ENCODE results near the gene CBX8. TPM values are rescaled to one million over a fixed set of nuclear protein-coding genes. Genes with fewer than 3 reads are reported as not detected.

CBX8 gene
- total and polyA plus RNA-seq, 2 of the 13 experiments (the other 11 are each of a cell fraction or from before 2014, with no cell fraction given), result 0.34 to 12.6 TPM

DNA sequence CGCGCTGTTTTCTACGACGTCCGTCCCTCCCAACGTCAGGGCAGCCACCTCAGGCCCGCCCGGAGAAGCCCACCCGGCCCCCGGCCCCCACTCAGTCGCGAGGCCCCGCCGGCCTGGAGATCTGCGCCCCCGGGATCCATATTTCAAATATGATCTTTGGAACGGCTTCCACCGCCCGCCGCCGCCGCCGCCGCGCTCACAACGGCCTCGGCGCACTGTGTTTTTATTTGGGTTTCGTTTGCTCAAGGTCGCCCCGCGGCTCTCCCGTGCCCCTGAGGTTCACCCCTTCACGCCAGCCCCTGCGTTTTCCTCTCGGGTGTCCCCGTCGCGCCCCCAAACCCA is 46.6 kb upstream of the CBX8 start:
- peaks cover 2% of the 10 kb centered on the region for H3K79me2 ChIP-seq (ENCODE audit: insufficient read depth, low read length)
- DNase-seq (ENCODE audit: low spot score) (no peak), ATAC-seq (no peak), FAIRE-seq (no peak)
- H3K4me3 ChIP-seq (replicated peaks in 1 of 3; ENCODE audit: insufficient read depth in 1 of 3, low read depth in 2 of 3, low read length in 3 of 3), result peak overlapping the region; percentile 63 to 87 (median 77); a peak in 5 of 6 replicates
- H3K4me1 ChIP-seq (ENCODE audit: insufficient read depth, low read length), result peaks cover 74% of the 10 kb centered on the region
- no peaks in the 10 kb centered on the region for H3K36me3 ChIP-seq (replicated peaks in 1 of 2; ENCODE audit: control insufficient read depth in 1 of 2, insufficient read depth in 2 of 2, low read length in 2 of 2)
- intact Hi-C loops (cut with micrococcal nuclease; ENCODE audit: unreplicated experiment) (no loop called here), in situ Hi-C loops (cut with HindIII; ENCODE audit: extremely low pct_ligation_motif_present, low pct_unique_long_range_greater_than_20kb) (loop anchor here (5.0 kb wide), 1 partner anchor 84 kb away; no protein-coding TSS in a partner anchor)
- WGBS (ENCODE audit: low lambda C conversion rate), result 65% methylated on average over 39 of the region's 39 CpGs
- no peaks in the 10 kb centered on the region; a peak in 1 of 5 replicates for H3K27me3 ChIP-seq (ENCODE audit: control insufficient read depth in 1 of 2, insufficient read depth in 2 of 2, low read length in 2 of 2)
- ChIA-PET POLR2A (interaction anchor here (0.9 to 9.7 kb wide), 7 partner anchors 13 to 147 kb away, joined by 3 to 333 read pairs (median 7); partner anchors contain the start of gene CBX8), CTCF (ENCODE audit: low intra/inter-chr PET ratio, low total read pairs) (interaction anchor here (2.6 kb wide), 1 partner anchor 148 kb away, joined by 6 read pairs; no protein-coding TSS in a partner anchor)
- BruUV-seq (replicated peaks), result no TSS peak
- H3K4me2 ChIP-seq (ENCODE audit: low read depth, low read length), result peak overlapping the region; percentile 99
- H3K9me3 ChIP-seq (ENCODE audit: low read length), result no peaks in the 10 kb centered on the region
- H4K20me1 ChIP-seq (ENCODE audit: insufficient read depth, low read length), result peaks cover 2% of the 10 kb centered on the region
- peak overlapping the region; percentile 85 for H3K27ac ChIP-seq (ENCODE audit: extremely low read length, insufficient read depth, low read length)
- no peak overlapping the region for H2AFZ ChIP-seq (ENCODE audit: low read length)
- peak overlapping the region; percentile 92 for H3K9ac ChIP-seq (ENCODE audit: insufficient read depth, low read depth, low read length)
- TF ChIP-seq USF2 (IDR thresholded peaks at IDR 0.05; ENCODE audit: low read depth, low read length) (no peak), USF2 (CRISPR knock-in tag; IDR thresholded peaks at IDR 0.05; ENCODE audit: borderline replicate concordance) (no peak), ZNF253 (CRISPR knock-in tag; IDR thresholded peaks at IDR 0.05; ENCODE audit: borderline replicate concordance) (no peak), ZNF598 (CRISPR knock-in tag; IDR thresholded peaks at IDR 0.05; ENCODE audit: borderline replicate concordance) (no peak), KMT2A (CRISPR knock-in tag; IDR thresholded peaks at IDR 0.05) (no peak), GFI1 (CRISPR knock-in tag; IDR thresholded peaks at IDR 0.05; ENCODE audit: borderline replicate concordance) (no peak), CSRNP2 (CRISPR knock-in tag; conservative IDR thresholded peaks at IDR 0.05; ENCODE audit: low read depth) (no peak), BORCS8-MEF2B (CRISPR knock-in tag; IDR thresholded peaks at IDR 0.05) (no peak), TOPORS (CRISPR knock-in tag; IDR thresholded peaks at IDR 0.05) (0 out of 2 replicates have a peak, but pooled peaks have one; percentile 8), HNF4A (CRISPR knock-in tag; IDR thresholded peaks at IDR 0.05) (peak; percentile 55), EZH2 (conservative IDR thresholded peaks at IDR 0.05; ENCODE audit: low read depth, low read length) (no peak)
- TF ChIP-seq, protein P1, sequence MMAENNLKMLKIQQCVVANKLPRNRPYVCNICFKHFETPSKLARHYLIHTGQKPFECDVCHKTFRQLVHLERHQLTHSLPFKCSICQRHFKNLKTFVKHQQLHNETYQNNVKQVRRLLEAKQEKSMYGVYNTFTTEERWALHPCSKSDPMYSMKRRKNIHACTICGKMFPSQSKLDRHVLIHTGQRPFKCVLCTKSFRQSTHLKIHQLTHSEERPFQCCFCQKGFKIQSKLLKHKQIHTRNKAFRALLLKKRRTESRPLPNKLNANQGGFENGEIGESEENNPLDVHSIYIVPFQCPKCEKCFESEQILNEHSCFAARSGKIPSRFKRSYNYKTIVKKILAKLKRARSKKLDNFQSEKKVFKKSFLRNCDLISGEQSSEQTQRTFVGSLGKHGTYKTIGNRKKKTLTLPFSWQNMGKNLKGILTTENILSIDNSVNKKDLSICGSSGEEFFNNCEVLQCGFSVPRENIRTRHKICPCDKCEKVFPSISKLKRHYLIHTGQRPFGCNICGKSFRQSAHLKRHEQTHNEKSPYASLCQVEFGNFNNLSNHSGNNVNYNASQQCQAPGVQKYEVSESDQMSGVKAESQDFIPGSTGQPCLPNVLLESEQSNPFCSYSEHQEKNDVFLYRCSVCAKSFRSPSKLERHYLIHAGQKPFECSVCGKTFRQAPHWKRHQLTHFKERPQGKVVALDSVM (CRISPR knock-in tag; IDR thresholded peaks at IDR 0.05), result no peak
- TF ChIP-seq, protein P2, sequence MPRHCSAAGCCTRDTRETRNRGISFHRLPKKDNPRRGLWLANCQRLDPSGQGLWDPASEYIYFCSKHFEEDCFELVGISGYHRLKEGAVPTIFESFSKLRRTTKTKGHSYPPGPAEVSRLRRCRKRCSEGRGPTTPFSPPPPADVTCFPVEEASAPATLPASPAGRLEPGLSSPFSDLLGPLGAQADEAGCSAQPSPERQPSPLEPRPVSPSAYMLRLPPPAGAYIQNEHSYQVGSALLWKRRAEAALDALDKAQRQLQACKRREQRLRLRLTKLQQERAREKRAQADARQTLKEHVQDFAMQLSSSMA (CRISPR knock-in tag; IDR thresholded peaks at IDR 0.05), result no peak
- TF ChIP-seq, protein P3, sequence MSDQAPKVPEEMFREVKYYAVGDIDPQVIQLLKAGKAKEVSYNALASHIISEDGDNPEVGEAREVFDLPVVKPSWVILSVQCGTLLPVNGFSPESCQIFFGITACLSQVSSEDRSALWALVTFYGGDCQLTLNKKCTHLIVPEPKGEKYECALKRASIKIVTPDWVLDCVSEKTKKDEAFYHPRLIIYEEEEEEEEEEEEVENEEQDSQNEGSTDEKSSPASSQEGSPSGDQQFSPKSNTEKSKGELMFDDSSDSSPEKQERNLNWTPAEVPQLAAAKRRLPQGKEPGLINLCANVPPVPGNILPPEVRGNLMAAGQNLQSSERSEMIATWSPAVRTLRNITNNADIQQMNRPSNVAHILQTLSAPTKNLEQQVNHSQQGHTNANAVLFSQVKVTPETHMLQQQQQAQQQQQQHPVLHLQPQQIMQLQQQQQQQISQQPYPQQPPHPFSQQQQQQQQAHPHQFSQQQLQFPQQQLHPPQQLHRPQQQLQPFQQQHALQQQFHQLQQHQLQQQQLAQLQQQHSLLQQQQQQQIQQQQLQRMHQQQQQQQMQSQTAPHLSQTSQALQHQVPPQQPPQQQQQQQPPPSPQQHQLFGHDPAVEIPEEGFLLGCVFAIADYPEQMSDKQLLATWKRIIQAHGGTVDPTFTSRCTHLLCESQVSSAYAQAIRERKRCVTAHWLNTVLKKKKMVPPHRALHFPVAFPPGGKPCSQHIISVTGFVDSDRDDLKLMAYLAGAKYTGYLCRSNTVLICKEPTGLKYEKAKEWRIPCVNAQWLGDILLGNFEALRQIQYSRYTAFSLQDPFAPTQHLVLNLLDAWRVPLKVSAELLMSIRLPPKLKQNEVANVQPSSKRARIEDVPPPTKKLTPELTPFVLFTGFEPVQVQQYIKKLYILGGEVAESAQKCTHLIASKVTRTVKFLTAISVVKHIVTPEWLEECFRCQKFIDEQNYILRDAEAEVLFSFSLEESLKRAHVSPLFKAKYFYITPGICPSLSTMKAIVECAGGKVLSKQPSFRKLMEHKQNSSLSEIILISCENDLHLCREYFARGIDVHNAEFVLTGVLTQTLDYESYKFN (CRISPR knock-in tag; conservative IDR thresholded peaks at IDR 0.05), result peak; percentile 11; the same call in 1 of the 2 replicates

All from HepG2 (cell line).